ENCODE results near the gene NBAS. TPM values are rescaled to one million over a fixed set of nuclear protein-coding genes. Genes with fewer than 3 reads are reported as not detected.
"Not testable (repeated sequence)": the region's sequence is repeated elsewhere in the genome, so short reads cannot be mapped to it uniquely, and the experiment has no call there.

NBAS gene
- total RNA-seq, 3 donors from 2014 or later (not counting 1 experiment from before 2014, with no cell fraction given): 27.8 to 34.7 (median 29.2) TPM

- Histone ChIP-seq H3K4me1 (ENCODE audit: control insufficient read depth, insufficient read depth, low read length) (no peaks in the 10 kb centered on the region), H3K36me3 (ENCODE audit: control insufficient read depth, insufficient read depth, low read length) (peaks cover 2% of the 10 kb centered on the region), H3K4me3 (ENCODE audit: low read length) (no peak overlapping the region), H3K9me3 (ENCODE audit: control insufficient read depth, insufficient read depth, low read length) (peaks cover 14% of the 10 kb centered on the region), H3K27me3 (ENCODE audit: control insufficient read depth, insufficient read depth, low read length) (no peaks in the 10 kb centered on the region), H3K27ac (ENCODE audit: low read length) (no peak overlapping the region)
- intact Hi-C loops (cut with micrococcal nuclease): no loop called here
- DNase-seq: no peak
- Mint-ChIP-seq H3K4me1 (no peaks in the 10 kb centered on the region), H3K27me3 (ENCODE audit: low read depth in 2 of 2) (no peaks in the 10 kb centered on the region), H3K27ac (no peak overlapping the region), H3K36me3 (no peaks in the 10 kb centered on the region), H3K9me3 (peaks cover 2 to 4% of the 10 kb centered on the region in 2 donors), H3K4me3 (no peak overlapping the region)
- 100% methylated on average over 1 of the region's 1 CpG for WGBS (ENCODE audit: insufficient coverage)
- no peak for ATAC-seq
- no peak for TF ChIP-seq CTCF (IDR thresholded peaks at IDR 0.05)
Measured at GRCh38 chr2:15259356-15259756, 301.8 kb downstream of the NBAS start.

GRCh38 chr2:15258385-15258784, 302.7 kb downstream of the NBAS start:
- H3K9me3 Mint-ChIP-seq; H3K36me3 ChIP-seq (ENCODE audit: control insufficient read depth, insufficient read depth, low read length); H3K4me1 Mint-ChIP-seq; DNase-seq; H3K27ac ChIP-seq (ENCODE audit: low read length); H3K27ac Mint-ChIP-seq; ATAC-seq; H3K4me1 ChIP-seq (ENCODE audit: control insufficient read depth, insufficient read depth, low read length); H3K27me3 ChIP-seq (ENCODE audit: control insufficient read depth, insufficient read depth, low read length); H3K27me3 Mint-ChIP-seq (ENCODE audit: low read depth in 2 of 2); intact Hi-C loops (cut with micrococcal nuclease); H3K4me3 ChIP-seq (ENCODE audit: low read length); H3K4me3 Mint-ChIP-seq; H3K36me3 Mint-ChIP-seq: not testable (repeated sequence)
- peaks cover 14% of the 10 kb centered on the region for H3K9me3 ChIP-seq (ENCODE audit: control insufficient read depth, insufficient read depth, low read length)
- over 99% methylated on average over 6 of the region's 7 CpGs for WGBS (ENCODE audit: insufficient coverage)

- 90% methylated on average over 2 of the region's 3 CpGs for WGBS (ENCODE audit: insufficient coverage)
- no peak overlapping the region for H3K27ac Mint-ChIP-seq
- DNase-seq (no peak), ATAC-seq (no peak)
- Histone ChIP-seq H3K4me3 (ENCODE audit: low read length) (no peak overlapping the region), H3K27ac (ENCODE audit: low read length) (no peak overlapping the region), H3K36me3 (ENCODE audit: control insufficient read depth, insufficient read depth, low read length) (no peaks in the 10 kb centered on the region), H3K4me1 (ENCODE audit: control insufficient read depth, insufficient read depth, low read length) (no peaks in the 10 kb centered on the region), H3K27me3 (ENCODE audit: control insufficient read depth, insufficient read depth, low read length) (no peaks in the 10 kb centered on the region), H3K9me3 (ENCODE audit: control insufficient read depth, insufficient read depth, low read length) (peaks cover 9% of the 10 kb centered on the region)
- H3K4me1 Mint-ChIP-seq: peaks cover 2 to 7% of the 10 kb centered on the region in 2 donors
- H3K36me3 Mint-ChIP-seq: peaks cover 12% of the 10 kb centered on the region
- TF ChIP-seq CTCF (IDR thresholded peaks at IDR 0.05): no peak
- peaks cover 2 to 4% of the 10 kb centered on the region in 2 donors for H3K9me3 Mint-ChIP-seq
- no peak overlapping the region for H3K4me3 Mint-ChIP-seq
- intact Hi-C loops (cut with micrococcal nuclease): no loop called here
- H3K27me3 Mint-ChIP-seq (ENCODE audit: low read depth in 2 of 2): no peaks in the 10 kb centered on the region
Measured at GRCh38 chr2:15253835-15254286, 307.3 kb downstream of the NBAS start.

GRCh38 chr2:15253247-15253646, 307.9 kb downstream of the NBAS start:
- Mint-ChIP-seq H3K27ac (no peak overlapping the region), H3K4me1 (peaks cover 8 to 14% of the 10 kb centered on the region in 2 donors), H3K9me3 (peaks cover 2 to 4% of the 10 kb centered on the region in 2 donors), H3K4me3 (no peak overlapping the region), H3K27me3 (ENCODE audit: low read depth in 2 of 2) (no peaks in the 10 kb centered on the region), H3K36me3 (peaks cover 12% of the 10 kb centered on the region)
- TF ChIP-seq CTCF (IDR thresholded peaks at IDR 0.05): no peak
- intact Hi-C loops (cut with micrococcal nuclease): no loop called here
- DNase-seq (no peak), ATAC-seq (no peak)
- Histone ChIP-seq H3K9me3 (ENCODE audit: control insufficient read depth, insufficient read depth, low read length) (peaks cover 3% of the 10 kb centered on the region), H3K4me3 (ENCODE audit: low read length) (no peak overlapping the region), H3K27ac (ENCODE audit: low read length) (no peak overlapping the region), H3K4me1 (ENCODE audit: control insufficient read depth, insufficient read depth, low read length) (no peaks in the 10 kb centered on the region), H3K36me3 (ENCODE audit: control insufficient read depth, insufficient read depth, low read length) (no peaks in the 10 kb centered on the region), H3K27me3 (ENCODE audit: control insufficient read depth, insufficient read depth, low read length) (no peaks in the 10 kb centered on the region)
- WGBS (ENCODE audit: insufficient coverage): 100% methylated on average over 2 of the region's 2 CpGs

Data from natural killer cell (primary cell).